IMR-90 (cell line): ENCODE data around the gene KMT2A. TPM values are rescaled to one million over a fixed set of nuclear protein-coding genes. Genes with fewer than 3 reads are reported as not detected.

Source experiments
- ATAC-seq: fragments of 200-7000 bp; cut with Tn5 transposase; 2 replicates; pipeline ENCODE4 v1.9.1; 2020; ENCODE audit warnings: low read depth, mild to moderate bottlenecking, moderate library complexity
- BruUV-seq: library from RNA; stranded (reverse); fragments of 400-500 nt; replicated peaks from 2 replicates; lab custom pipeline; 2021; lab: Mats Ljungman, UMichigan
- CTCF ChIA-PET: fragments of 300-600 bp; formaldehyde crosslinking; extraction: SDS; loops from one replicate; lab custom pipeline; 2021; ENCODE audit warnings: antibody characterized with exemption; lab: Yijun Ruan, JAX
- POLR2A ChIA-PET: fragments of 300-600 bp; sonication (Branson Sonifier 250); formaldehyde crosslinking; loops from one replicate; lab custom pipeline; 2022; ENCODE audit warnings: antibody characterized with exemption; ENCODE audit not compliant: unreplicated experiment; lab: Charles Lee
- DNase-seq: peaks from one replicate; pipeline ENCODE4 v3.0.0; 2013
- H2AFZ ChIP-seq: replicated peaks from 2 replicates; pipeline ENCODE3; 2013; ENCODE audit warnings: low read length, mild to moderate bottlenecking; ENCODE audit not compliant: poor library complexity
- H2AK5ac ChIP-seq: 2 replicates; pipeline ENCODE4 v1.6.1; 2013; ENCODE audit warnings: low read depth, low read length, inconsistent platforms
- H2AK9ac ChIP-seq: replicated peaks from 2 replicates; pipeline ENCODE3; 2013; ENCODE audit warnings: mild to moderate bottlenecking, low read depth, low read length, moderate library complexity; ENCODE audit not compliant: poor library complexity
- H2BK120ac ChIP-seq: 2 replicates; pipeline ENCODE4 v1.6.1; 2013; ENCODE audit warnings: low read depth, low read length, inconsistent platforms
- H2BK15ac ChIP-seq: 3 replicates; pipeline ENCODE4 v1.6.1; 2013; ENCODE audit warnings: low read depth, low read length, inconsistent platforms
- H2BK20ac ChIP-seq: 2 replicates; pipeline ENCODE4 v1.6.1; 2013; ENCODE audit warnings: low read depth, mild to moderate bottlenecking, inconsistent platforms, low read length, moderate library complexity
- H2BK5ac ChIP-seq: 2 replicates; pipeline ENCODE4 v1.6.1; 2013; ENCODE audit warnings: mild to moderate bottlenecking, low read depth, low read length, inconsistent platforms; ENCODE audit not compliant: poor library complexity, severe bottlenecking
- H3K14ac ChIP-seq: replicated peaks from 2 replicates; pipeline ENCODE4 v1.6.1; 2013; ENCODE audit warnings: low read depth, low read length, inconsistent platforms
- H3K18ac ChIP-seq: 2 replicates; pipeline ENCODE4 v1.6.1; 2013; ENCODE audit warnings: low read depth, low read length, control low read depth
- H3K23ac ChIP-seq: 2 replicates; pipeline ENCODE4 v1.6.1; 2013; ENCODE audit warnings: low read depth, low read length, inconsistent platforms
- H3K27ac ChIP-seq: 2 replicates; pipeline ENCODE4 v1.5.1; 2013; ENCODE audit warnings: mild to moderate bottlenecking, control low read depth, low read length; ENCODE audit not compliant: insufficient read depth
- H3K27me3 ChIP-seq: 2 replicates; pipeline ENCODE4 v1.6.1; 2013; ENCODE audit warnings: low read length; ENCODE audit not compliant: control insufficient read depth, insufficient read depth
- H3K36me3 ChIP-seq: 2 replicates; pipeline ENCODE4 v1.6.1; 2013; ENCODE audit warnings: low read length, mixed read lengths; ENCODE audit not compliant: control insufficient read depth, insufficient read depth
- H3K4ac ChIP-seq: 2 replicates; pipeline ENCODE4 v1.6.1; 2013; ENCODE audit warnings: low read depth, low read length, inconsistent platforms
- H3K4me1 ChIP-seq: 2 replicates; pipeline ENCODE4 v1.6.1; 2013; ENCODE audit warnings: low read length, mixed read lengths; ENCODE audit not compliant: control insufficient read depth, insufficient read depth
- H3K4me2 ChIP-seq: 2 replicates; pipeline ENCODE4 v1.6.1; 2013; ENCODE audit warnings: low read depth, mild to moderate bottlenecking, control low read depth, low read length, moderate library complexity
- H3K4me3 ChIP-seq: 2 replicates; pipeline ENCODE4 v1.5.1; 2013; ENCODE audit warnings: low read depth, mild to moderate bottlenecking, control low read depth, low read length, moderate library complexity; ENCODE audit not compliant: insufficient read depth
- H3K56ac ChIP-seq: 2 replicates; pipeline ENCODE4 v1.6.1; 2013; ENCODE audit warnings: low read length, inconsistent platforms; ENCODE audit not compliant: insufficient read depth; ENCODE audit errors: extremely low read depth
- H3K79me1 ChIP-seq, 2 experiments: 2 replicates each; pipeline ENCODE4 v1.6.1; 2013; ENCODE audit warnings: low read length in 2 of 2, inconsistent platforms in 1 of 2, low read depth in 1 of 2
- H3K9ac ChIP-seq: 2 replicates; pipeline ENCODE4 v1.6.1; 2013; ENCODE audit warnings: low read depth, low read length, control low read depth
- H3K9me1 ChIP-seq: 2 replicates; pipeline ENCODE4 v1.6.1; 2013; ENCODE audit warnings: low read length, inconsistent platforms; ENCODE audit not compliant: insufficient read depth
- H3K9me3 ChIP-seq: 2 replicates; pipeline ENCODE4 v1.6.1; 2013; ENCODE audit warnings: low read length; ENCODE audit not compliant: control insufficient read depth, insufficient read depth
- H4K20me1 ChIP-seq: 2 replicates; pipeline ENCODE4 v1.6.1; 2013; ENCODE audit warnings: low read length, inconsistent platforms; ENCODE audit not compliant: insufficient read depth
- H4K5ac ChIP-seq: 2 replicates; pipeline ENCODE4 v1.6.1; 2013; ENCODE audit warnings: mild to moderate bottlenecking, low read depth, low read length, control low read depth
- H4K8ac ChIP-seq, 2 experiments: 2 replicates each; pipeline ENCODE4 v1.6.1; 2013; ENCODE audit warnings: low read depth in 2 of 2, low read length in 2 of 2, control low read depth in 1 of 2, inconsistent platforms in 1 of 2
- H4K91ac ChIP-seq: 2 replicates; pipeline ENCODE4 v1.6.1; 2013; ENCODE audit warnings: low read depth, low read length, inconsistent platforms; ENCODE audit not compliant: insufficient read depth
- CEBPB ChIP-seq: IDR thresholded peaks from 2 replicates; pipeline ENCODE4 v1.6.1; 2012; ENCODE audit warnings: low read depth, low read length, improper control_type of control experiment
- CHD1 ChIP-seq: IDR thresholded peaks from 2 replicates; pipeline ENCODE4 v1.6.1; 2012; ENCODE audit warnings: low read depth, low read length, improper control_type of control experiment
- CTCF ChIP-seq: conservative IDR thresholded peaks from 2 replicates; pipeline ENCODE4 v1.5.1; 2012; ENCODE audit warnings: mild to moderate bottlenecking, low read depth, low read length, improper control_type of control experiment
- ELK1 ChIP-seq: fragments of 150-350 bp; IDR thresholded peaks from 2 replicates; pipeline ENCODE4 v1.6.1; 2016; ENCODE audit warnings: low read depth, mild to moderate bottlenecking, low read length, moderate library complexity, borderline replicate concordance
- MAFK ChIP-seq: IDR thresholded peaks from 2 replicates; pipeline ENCODE4 v1.6.1; 2012; ENCODE audit warnings: low read depth, low read length, improper control_type of control experiment
- MAZ ChIP-seq: IDR thresholded peaks from 2 replicates; pipeline ENCODE4 v1.6.1; 2012; ENCODE audit warnings: low read depth, mild to moderate bottlenecking, low read length, improper control_type of control experiment, moderate library complexity, borderline replicate concordance
- MXI1 ChIP-seq: IDR thresholded peaks from 2 replicates; pipeline ENCODE4 v1.6.1; 2012; ENCODE audit warnings: low read depth, mild to moderate bottlenecking, low read length, moderate library complexity, borderline replicate concordance
- NFE2L2 ChIP-seq: fragments of 150-350 bp; IDR thresholded peaks from 2 replicates; pipeline ENCODE4 v1.6.1; 2016; ENCODE audit warnings: low read depth, mild to moderate bottlenecking, low read length
- POLR2A ChIP-seq: IDR thresholded peaks from 2 replicates; pipeline ENCODE4 v1.6.1; 2012; ENCODE audit warnings: mild to moderate bottlenecking, low read depth, low read length
- RCOR1 ChIP-seq: IDR thresholded peaks from 2 replicates; pipeline ENCODE4 v1.6.1; 2012; ENCODE audit warnings: mild to moderate bottlenecking, low read length, improper control_type of control experiment; ENCODE audit not compliant: insufficient replicate concordance
- RFX5 ChIP-seq: IDR thresholded peaks from 2 replicates; pipeline ENCODE4 v1.8.0; 2012; ENCODE audit warnings: low read depth, mild to moderate bottlenecking, low read length, moderate library complexity
- SMC3 ChIP-seq: fragments of 150-350 bp; IDR thresholded peaks from 2 replicates; pipeline ENCODE4 v1.6.1; 2016; ENCODE audit warnings: low read depth, mild to moderate bottlenecking, antibody characterized with exemption, low read length, moderate library complexity
- USF2 ChIP-seq: fragments of 150-350 bp; IDR thresholded peaks from 2 replicates; pipeline ENCODE4 v1.6.1; 2017; ENCODE audit warnings: mild to moderate bottlenecking, antibody characterized with exemption, low read length, low read depth
- WGBS, 2 experiments: methylation state at CpG; one replicate each; pipeline versions ENCODE4 v1.1.5 to v1.1.7; 2013; ENCODE audit warnings: missing lambda C conversion rate in 2 of 2; ENCODE audit not compliant: insufficient read length in 1 of 2; ENCODE audit errors: extremely low coverage in 2 of 2; 5-methylcytosine and 5-hydroxymethylcytosine counted together
- dilution Hi-C: fragments of 300-500 bp; cut with HindIII; formaldehyde crosslinking; loops from one replicate; pipeline ENCODE4 v1.14.3; 2018; ENCODE audit warnings: low sequenced_read_pairs; ENCODE audit not compliant: unreplicated experiment
- in situ Hi-C: fragments of 300-500 bp; cut with MboI; formaldehyde crosslinking; loops from 3 replicates; pipeline ENCODE4 v1.14.3; 2019; ENCODE audit warnings: low sequenced_read_pairs, inconsistent platforms, mixed read lengths
- intact Hi-C: fragments of 100-400 bp; cut with micrococcal nuclease; formaldehyde crosslinking; loops from 2 replicates; pipeline ENCODE4 v1.10.0; 2022
- polyA plus RNA-seq, 3 experiments: library from polyadenylated mRNA; depleted of rRNA; stranded (reverse); fragments of >200 nt; gene quantifications; 2 replicates each; pipeline ENCODE4 v1.2.3, GENCODE V29; 2012; ENCODE audit warnings: low replicate concordance in 1 of 3
- total RNA-seq: library from RNA; depleted of rRNA; stranded (reverse); fragments of >200 nt; gene quantifications from 2 replicates; pipeline ENCODE4 v1.2.3, GENCODE V29; 2012

Gene KMT2A
- total and polyA plus RNA-seq, 2 of the 4 experiments (the other 2 are of a cell fraction): 18.2 to 21.1 TPM

GRCh38 chr11:118437208-118438125, 1.2 kb downstream of the KMT2A start:
- Histone ChIP-seq H3K4me1 (peaks cover 11% of the 10 kb centered on the region), H3K79me1 (peaks cover 0 to 54% of the 10 kb centered on the region in 2 experiments; a peak in 2 of 4 replicates), H4K5ac (no peak overlapping the region), H2BK120ac (no peak overlapping the region), H3K27me3 (no peaks in the 10 kb centered on the region), H2BK5ac (peak overlapping the region; percentile 91), H3K27ac (peak overlapping the region; percentile 95), H4K8ac (no peak overlapping the region), H3K14ac (peak overlapping the region; percentile 31; the same call in 1 of the 2 replicates), H3K4me2 (peak overlapping the region; percentile 75), H4K20me1 (peaks cover 58% of the 10 kb centered on the region), H2AK5ac (peak overlapping the region; percentile 58), H3K9me1 (peaks cover 5% of the 10 kb centered on the region; the same call in 1 of the 2 replicates), H2BK20ac (no peak overlapping the region), H2AFZ (peak overlapping the region; percentile 93), H3K23ac (peak overlapping the region; percentile 75), H3K56ac (peak overlapping the region; percentile 35), H2AK9ac (peak overlapping the region; percentile 99), H3K18ac (no peak overlapping the region; the same call in 1 of the 2 replicates), H2BK15ac (no peak overlapping the region), H3K9me3 (no peaks in the 10 kb centered on the region), H3K36me3 (no peaks in the 10 kb centered on the region), H4K91ac (no peak overlapping the region), H3K4ac (peak overlapping the region; percentile 50; the same call in 1 of the 2 replicates), H3K9ac (peak overlapping the region; percentile 79), H3K4me3 (peak overlapping the region; percentile 99)
- intact Hi-C loops (loop anchor here (5.0 kb wide), 1 partner anchor 50 kb away; no protein-coding TSS in a partner anchor), dilution Hi-C loops (no loop called here), in situ Hi-C loops (no loop called here)
- BruUV-seq: no TSS peak
- 2% methylated on average over 14 of the region's 28 CpGs; no CpG with 5 or more reads in 1 of the 2 experiments for WGBS, 2 experiments
- DNase-seq (peak; percentile 35), ATAC-seq (peak; percentile 2; the same call in 1 of the 2 replicates)
- ChIA-PET POLR2A (no interaction called here), CTCF (no interaction called here)
- TF ChIP-seq CEBPB (no peak), NFE2L2 (no peak), RCOR1 (no peak), POLR2A (no peak), RFX5 (no peak), MAFK (no peak), CTCF (no peak), MAZ (peak; percentile 64; the same call in 1 of the 2 replicates), SMC3 (no peak), ELK1 (no peak), CHD1 (no peak), MXI1 (peak; percentile 26; the same call in 1 of the 2 replicates), USF2 (no peak)
